ENCODE results near the gene GIPC3. TPM values are rescaled to one million over a fixed set of nuclear protein-coding genes. Genes with fewer than 3 reads are reported as not detected.

The GIPC3 gene
- total RNA-seq, 1 experiment from 2014 or later = not detected

- DNase-seq (ENCODE audit: unreplicated experiment) = no peak
- Mint-ChIP-seq H3K4me1 (ENCODE audit: insufficient read depth, unreplicated experiment) (peaks cover 9% of the 10 kb centered on the region), H3K9me3 (ENCODE audit: unreplicated experiment) (no peaks in the 10 kb centered on the region), H3K4me3 (ENCODE audit: unreplicated experiment) (no peak overlapping the region), H3K27me3 (ENCODE audit: insufficient read depth, unreplicated experiment) (no peaks in the 10 kb centered on the region), H3K27ac (ENCODE audit: low read depth, unreplicated experiment) (no peak overlapping the region), H3K36me3 (ENCODE audit: insufficient read depth, unreplicated experiment) (no peaks in the 10 kb centered on the region)
- TF ChIP-seq CTCF (IDR thresholded peaks at IDR 0.05; ENCODE audit: unreplicated experiment) = no peak
- CTCF ChIA-PET = interaction anchor here (0.6 to 0.8 kb wide), 3 partner anchors 21 to 302 kb away, joined by 3 read pairs; no protein-coding TSS in a partner anchor
- intact Hi-C loops (cut with micrococcal nuclease) = no loop called here
- BruUV-seq (replicated peaks) = no TSS peak
- POLR2A ChIA-PET = interaction anchor here (0.6 to 0.9 kb wide), 3 partner anchors 14 to 29 kb away, joined by 3 read pairs; no protein-coding TSS in a partner anchor
Observed at GRCh38 chr19:3607303-3608078, 22.2 kb downstream of the GIPC3 start.

GRCh38 chr19:3608079-3608641 is 22.9 kb downstream of the GIPC3 start:
- intact Hi-C loops (cut with micrococcal nuclease) = no loop called here
- no peaks in the 10 kb centered on the region for H3K27me3 Mint-ChIP-seq (ENCODE audit: insufficient read depth, unreplicated experiment)
- DNase-seq (ENCODE audit: unreplicated experiment) = no peak
- CTCF ChIA-PET = interaction anchor here (0.5 to 0.8 kb wide), 5 partner anchors 22 to 372 kb away, joined by 3 to 5 read pairs (median 3); no protein-coding TSS in a partner anchor
- no peak overlapping the region for H3K27ac Mint-ChIP-seq (ENCODE audit: low read depth, unreplicated experiment)
- H3K9me3 Mint-ChIP-seq (ENCODE audit: unreplicated experiment) = no peaks in the 10 kb centered on the region
- TF ChIP-seq CTCF (IDR thresholded peaks at IDR 0.05; ENCODE audit: unreplicated experiment) = no peak
- BruUV-seq (replicated peaks) = no TSS peak
- POLR2A ChIA-PET = interaction anchor here (0.6 to 0.9 kb wide), 3 partner anchors 13 to 29 kb away, joined by 3 read pairs; no protein-coding TSS in a partner anchor
- H3K4me3 Mint-ChIP-seq (ENCODE audit: unreplicated experiment) = no peak overlapping the region
- peaks cover 9% of the 10 kb centered on the region for H3K4me1 Mint-ChIP-seq (ENCODE audit: insufficient read depth, unreplicated experiment)
- no peaks in the 10 kb centered on the region for H3K36me3 Mint-ChIP-seq (ENCODE audit: insufficient read depth, unreplicated experiment)

GRCh38 chr19:3608750-3609322 is 23.6 kb downstream of the GIPC3 start:
- Mint-ChIP-seq H3K4me3 (ENCODE audit: unreplicated experiment) (no peak overlapping the region), H3K9me3 (ENCODE audit: unreplicated experiment) (no peaks in the 10 kb centered on the region), H3K36me3 (ENCODE audit: insufficient read depth, unreplicated experiment) (peaks cover 4% of the 10 kb centered on the region), H3K27ac (ENCODE audit: low read depth, unreplicated experiment) (no peak overlapping the region), H3K27me3 (ENCODE audit: insufficient read depth, unreplicated experiment) (no peaks in the 10 kb centered on the region), H3K4me1 (ENCODE audit: insufficient read depth, unreplicated experiment) (peaks cover 9% of the 10 kb centered on the region)
- BruUV-seq (replicated peaks) = no TSS peak
- no peak for DNase-seq (ENCODE audit: unreplicated experiment)
- intact Hi-C loops (cut with micrococcal nuclease) = no loop called here
- ChIA-PET CTCF (interaction anchor here (0.5 to 0.6 kb wide), 2 partner anchors 307 to 372 kb away, joined by 3 to 5 read pairs; no protein-coding TSS in a partner anchor), POLR2A (no interaction called here)
- no peak for TF ChIP-seq CTCF (IDR thresholded peaks at IDR 0.05; ENCODE audit: unreplicated experiment)

All from MCF 10A (cell line).